Forelimb muscle (tissue), 1 donor: ENCODE data around the gene PRAMEF12. TPM values are rescaled to one million over a fixed set of nuclear protein-coding genes. Genes with fewer than 3 reads are reported as not detected.
"Not testable (repeated sequence)": the region's sequence is repeated elsewhere in the genome, so short reads cannot be mapped to it uniquely, and the experiment has no call there.

Experiments
- DNase-seq: peaks from one replicate; pipeline ENCODE4 v3.0.0-alpha.2; 2013; ENCODE audit warnings: low read depth
- polyA plus RNA-seq: library from polyadenylated mRNA; unstranded; fragments of 120-200 nt; gene quantifications from one replicate; pipeline ENCODE4 v1.2.1, GENCODE V29; 2013; ENCODE audit not compliant: insufficient read length

The PRAMEF12 gene
- polyA plus RNA-seq: not detected

DNA sequence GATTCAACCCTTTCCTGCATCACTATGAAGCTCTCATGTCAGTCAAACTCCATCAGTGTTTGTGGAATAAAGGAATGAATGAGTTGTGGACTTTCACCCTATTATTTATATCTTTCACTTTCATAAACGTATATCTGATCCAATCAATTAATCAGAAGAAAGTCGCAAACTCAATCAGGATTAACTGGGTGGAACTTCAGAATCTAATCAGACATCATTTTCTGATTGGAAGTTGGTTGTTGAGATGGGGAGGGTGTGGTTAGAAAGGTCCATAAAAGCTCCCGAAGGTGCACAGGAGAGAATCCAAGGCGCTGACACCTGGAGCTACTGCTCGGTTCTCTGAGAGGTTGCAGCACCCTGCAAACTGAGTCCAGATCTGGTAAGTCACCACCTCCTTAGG is at the start of gene PRAMEF12:
Gene PRAMEF12 (plus strand): TSS at position 301 of the 400 bp plus-strand sequence. CDS start 1,130 bp downstream, outside the sequence.
- no peak for DNase-seq

DNA sequence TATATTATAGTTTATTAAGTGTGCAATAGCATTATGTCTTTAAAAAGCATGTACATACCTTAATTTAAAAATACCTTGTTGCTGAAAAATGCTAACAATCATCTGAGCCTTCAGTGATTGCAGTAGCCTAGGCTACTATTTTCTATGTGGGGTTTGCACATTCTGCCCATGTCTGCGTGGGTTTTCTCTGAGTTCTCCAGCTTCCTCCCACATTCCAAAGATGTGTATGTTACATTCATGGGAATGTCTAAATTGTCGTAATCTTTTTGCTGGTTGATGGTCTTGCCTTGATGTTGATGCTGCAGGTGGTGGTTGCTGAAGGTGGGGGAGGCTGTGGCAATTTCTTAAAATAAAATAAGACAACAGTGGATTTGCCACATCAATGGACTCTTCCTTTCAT is 45.1 kb upstream of the PRAMEF12 start:
- DNase-seq: no peak

DNA sequence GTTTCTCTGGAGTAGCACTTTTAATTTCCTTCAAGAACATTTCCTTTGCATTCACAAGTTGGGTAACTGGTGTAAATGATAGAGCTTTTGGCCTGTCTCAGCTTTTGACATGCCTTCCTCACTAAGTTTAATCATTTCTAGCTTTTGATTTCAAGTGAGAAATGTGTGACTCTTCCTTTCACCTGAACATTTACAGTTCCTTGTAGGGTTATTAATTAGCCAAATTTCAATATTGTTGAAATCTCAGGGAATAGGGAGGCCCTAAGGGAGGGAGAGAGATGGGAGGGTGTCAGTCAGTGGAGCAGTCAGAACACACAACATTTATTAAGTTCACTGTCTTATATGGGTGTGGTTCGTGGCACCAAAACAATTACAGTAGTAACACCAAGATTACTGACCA is 43.4 kb upstream of the PRAMEF12 start:
- DNase-seq: no peak

DNA sequence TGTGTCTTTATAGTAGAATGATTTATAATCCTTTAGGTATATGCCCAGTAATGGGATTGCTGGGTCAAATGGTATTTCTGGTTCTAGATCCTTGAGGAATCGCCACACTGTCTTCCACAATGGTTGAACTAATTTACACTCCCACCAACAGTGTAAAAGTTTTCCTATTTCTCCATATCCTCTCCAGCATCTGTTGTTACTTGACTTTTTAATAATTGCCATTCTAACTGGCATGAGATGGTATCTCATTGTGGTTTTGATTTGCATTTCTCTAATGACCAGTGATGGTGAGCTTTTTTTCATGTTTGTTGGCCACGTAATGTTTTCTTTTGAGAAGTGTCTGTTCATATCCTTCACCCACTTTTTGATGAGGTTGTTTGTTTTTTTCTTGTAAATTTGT is 42.5 kb upstream of the PRAMEF12 start:
- DNase-seq: not testable (repeated sequence)

DNA sequence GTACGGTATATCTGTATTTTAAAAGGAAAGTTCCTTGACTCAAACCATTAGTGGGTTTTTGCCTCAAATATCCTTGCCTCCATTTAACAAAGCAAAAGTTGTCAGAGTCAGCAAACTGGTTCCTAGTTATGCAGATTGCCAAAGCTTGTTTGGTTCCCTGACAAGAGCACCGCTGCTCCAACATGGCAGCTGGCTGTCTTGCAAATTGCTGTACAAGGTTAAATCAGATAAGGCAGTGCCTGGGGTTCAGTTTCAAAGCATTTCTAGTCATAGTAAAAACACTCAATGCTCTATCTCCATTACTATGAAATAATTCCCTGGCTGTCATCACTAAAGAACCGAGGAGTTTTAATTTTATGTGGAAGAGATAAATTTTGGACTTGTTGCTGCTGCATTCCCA is 38.9 kb upstream of the PRAMEF12 start:
- no peak for DNase-seq

DNA sequence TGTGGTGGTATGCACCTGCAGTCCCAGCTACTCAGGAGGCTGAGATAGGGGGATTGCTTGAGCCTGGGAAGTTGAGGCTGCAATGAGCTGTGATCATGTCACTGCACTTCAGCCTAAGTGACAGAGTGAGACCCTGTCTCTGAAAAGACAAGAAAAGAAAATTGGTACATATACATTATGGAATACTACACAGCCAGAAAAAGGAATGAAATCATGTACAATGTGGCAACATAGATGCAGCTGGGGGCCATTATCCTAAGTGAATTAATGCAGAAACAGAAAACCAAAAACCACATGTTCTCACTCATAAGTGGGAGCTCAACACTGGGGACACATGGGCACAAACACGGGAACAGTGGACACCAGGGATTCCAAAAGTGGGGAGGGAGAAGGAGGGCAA is 34.6 kb upstream of the PRAMEF12 start:
- no peak for DNase-seq

DNA sequence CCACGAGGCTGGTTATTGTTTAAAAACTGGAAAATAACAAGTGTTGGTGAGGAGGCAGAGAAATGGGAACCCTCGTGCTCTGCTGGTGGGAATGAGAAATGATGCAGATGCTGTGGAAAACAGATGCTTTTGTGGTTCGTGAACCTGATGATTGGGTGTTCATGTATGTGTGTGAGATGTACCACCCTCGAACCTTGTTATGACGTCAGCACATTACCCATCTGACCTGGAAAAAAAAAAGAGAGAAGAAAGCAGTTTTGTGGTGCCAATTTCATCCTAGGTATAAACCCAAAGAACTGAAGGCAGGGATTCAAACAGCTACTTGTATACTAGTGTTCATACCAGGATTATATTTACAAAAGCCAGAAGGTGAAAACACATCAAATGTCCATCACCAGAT is 33.9 kb upstream of the PRAMEF12 start:
- no peak for DNase-seq

DNA sequence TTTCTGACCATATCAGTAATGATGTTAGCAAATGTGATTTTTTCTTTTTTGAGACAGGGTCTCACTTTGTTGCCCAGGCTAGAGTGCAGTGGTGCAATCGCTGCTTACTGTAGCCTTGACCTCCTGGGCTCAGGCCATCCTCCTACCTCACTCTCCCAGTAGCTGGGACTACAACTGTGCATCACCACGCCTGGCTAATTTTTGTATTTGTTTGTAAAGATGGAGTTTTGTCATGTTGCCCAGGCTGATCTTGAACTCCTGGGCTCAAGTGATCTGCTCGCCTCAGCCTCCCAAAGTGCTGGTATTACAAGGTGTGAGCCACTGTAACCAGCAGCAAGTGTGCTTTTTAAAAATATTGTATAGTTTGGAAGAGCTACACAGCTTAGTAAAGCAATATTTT is 31.6 kb upstream of the PRAMEF12 start:
- no peak for DNase-seq

DNA sequence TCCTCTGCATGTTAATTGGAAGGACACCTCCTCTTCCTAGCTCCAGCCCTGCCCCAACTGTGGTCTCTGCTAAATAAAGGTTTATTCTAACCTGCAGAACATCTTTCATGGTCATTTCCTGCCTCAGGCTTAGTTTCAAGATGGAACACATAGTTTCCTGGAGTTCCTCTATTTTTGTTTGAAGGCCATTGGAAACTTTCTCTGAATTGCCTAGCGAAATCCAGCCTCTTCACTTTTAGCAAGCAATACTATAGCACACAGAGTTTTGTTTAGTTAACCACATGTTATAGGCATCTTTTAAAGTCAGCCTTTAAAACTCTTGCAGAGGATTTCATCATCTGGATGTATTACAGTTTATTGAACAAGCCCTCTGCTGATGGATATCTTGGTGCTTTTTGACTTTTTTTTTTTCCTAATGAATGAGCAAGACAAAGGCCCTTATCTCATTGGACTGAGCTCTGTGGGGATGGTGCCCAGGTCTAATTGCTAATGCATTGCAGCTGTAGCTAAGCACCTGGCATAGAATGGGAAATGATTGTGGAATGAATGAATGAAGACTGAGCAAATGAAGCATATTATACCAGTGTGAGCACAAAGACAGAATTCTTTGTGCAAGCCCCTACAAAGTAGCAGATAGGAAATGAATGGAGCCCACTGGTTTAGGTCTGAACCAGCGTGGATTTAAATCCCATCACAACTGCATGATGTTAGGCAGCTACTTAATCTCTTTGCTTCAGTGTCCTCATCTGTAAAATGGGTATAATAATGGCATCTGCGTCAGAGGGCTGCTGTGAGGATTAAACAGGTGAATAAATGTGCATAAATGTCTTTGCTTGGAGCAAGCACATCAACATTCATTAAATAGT is 28.2 kb upstream of the PRAMEF12 start:
- no peak for DNase-seq

DNA sequence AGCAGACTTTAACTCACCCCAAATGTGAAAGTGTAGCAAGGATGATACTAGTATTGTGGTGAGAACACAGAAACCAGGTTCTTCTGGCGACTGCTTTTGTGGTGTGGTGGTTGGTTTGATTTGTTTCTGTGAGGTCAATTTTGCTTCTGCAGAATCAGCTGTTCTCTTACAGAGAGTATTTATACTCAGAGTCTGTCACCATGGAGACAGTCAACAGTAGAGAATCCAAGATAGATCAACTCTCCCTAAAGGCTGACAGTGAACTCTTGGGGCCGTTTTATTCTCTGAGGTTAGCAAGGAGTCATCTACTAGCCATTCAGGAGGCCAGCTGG is 27.6 kb upstream of the PRAMEF12 start, which contains the start of gene CFAP107:
Gene CFAP107 (plus strand): TSS at position 209 of the 332 bp plus-strand sequence. CDS start 231 bp downstream, outside the sequence.
- no peak for DNase-seq

DNA sequence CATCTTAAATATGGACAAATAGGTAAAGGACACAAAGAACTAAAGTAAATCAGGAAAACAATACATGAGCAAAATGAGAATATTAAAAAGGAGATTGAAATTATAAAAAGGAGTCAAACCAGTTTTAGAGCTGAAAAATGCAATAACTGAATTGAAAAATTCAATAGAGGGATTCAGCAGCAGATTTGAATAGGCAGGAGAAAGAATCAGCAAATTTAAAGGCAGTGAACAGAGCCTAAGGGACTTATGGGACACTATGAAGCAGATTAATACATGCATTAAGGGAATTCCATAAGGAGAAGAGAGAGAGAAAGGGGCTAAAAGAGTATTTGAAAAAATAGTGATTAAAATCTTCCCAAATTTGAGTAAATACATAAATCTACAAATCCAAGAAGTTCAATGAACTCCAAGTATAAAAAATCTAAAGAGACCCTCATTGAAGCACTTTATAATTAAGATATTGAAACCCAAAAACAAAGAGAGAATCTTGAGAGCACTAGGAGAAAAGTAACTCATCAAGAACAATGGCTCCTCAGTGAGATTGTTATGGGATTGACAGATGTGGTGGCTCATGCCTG is 24.7 kb upstream of the PRAMEF12 start:
- no peak for DNase-seq

DNA sequence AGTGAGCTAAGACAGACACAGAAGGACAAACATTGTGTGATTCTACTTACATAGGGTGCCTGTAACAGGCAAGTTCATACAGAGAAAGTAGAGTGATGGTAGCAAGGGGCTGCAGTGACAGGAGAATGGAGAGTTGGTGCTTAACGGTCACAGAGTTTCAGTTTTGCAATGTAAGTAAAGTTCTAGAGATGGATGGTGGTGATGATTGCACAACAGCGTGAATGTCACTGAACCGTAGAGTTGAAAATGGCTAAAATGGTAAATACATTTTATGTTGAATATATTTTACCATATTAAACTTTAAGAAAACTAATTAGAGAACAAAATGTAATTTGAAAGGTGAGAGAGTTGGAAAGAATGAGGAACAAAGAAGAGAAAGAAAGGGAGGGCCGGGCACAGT is 18.8 kb upstream of the PRAMEF12 start:
- DNase-seq: no peak

DNA sequence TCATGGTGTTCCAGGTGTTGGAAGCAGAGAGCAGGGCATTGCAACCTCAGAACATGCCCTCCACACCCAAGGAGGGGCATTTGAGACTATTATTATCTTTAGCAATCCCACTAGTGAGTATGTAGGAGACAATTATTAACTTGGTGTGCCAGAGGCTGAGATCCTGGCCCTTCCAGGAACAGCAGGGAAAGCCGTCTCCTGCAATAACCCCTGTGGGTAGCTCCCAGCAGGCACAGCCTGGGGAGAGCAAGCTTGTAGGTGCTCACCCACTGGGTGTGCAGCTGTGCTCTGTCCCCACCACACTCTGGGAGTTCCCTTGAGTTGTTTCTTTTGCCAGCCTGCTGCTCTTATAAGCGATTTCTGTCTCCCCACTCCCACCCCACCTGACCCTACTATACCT is 17.3 kb upstream of the PRAMEF12 start:
- no peak for DNase-seq

DNA sequence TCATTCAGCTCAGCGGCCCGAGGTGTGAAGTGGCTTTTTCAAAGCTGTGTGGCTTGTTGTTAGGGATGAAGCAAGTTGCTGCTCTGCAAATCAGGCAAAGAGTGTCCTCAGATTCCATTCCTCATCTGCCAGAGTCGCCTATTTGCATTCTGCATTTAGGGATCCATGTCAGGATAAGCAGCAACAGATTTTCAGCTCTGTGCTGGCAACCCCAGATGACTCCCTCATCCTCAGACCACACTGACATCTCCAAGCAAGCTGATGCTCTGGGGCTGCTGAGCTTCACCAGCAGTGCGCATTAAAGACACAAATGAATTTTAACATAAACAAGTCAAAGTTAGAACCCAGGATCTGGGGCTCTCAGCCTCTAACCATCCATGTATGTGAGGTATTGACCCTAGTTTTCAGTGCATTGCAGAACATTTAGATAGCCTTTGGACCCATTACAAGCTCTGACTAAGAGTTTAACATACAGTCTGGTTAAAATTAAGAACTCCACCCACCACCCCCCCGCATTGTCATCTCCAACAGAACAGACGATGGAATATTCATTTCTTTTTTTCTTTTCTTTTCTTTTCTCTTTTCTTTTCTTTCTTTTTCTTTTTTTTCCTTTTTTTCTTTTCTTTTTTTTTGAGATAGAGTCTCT is 16.6 kb upstream of the PRAMEF12 start:
- no peak for DNase-seq

DNA sequence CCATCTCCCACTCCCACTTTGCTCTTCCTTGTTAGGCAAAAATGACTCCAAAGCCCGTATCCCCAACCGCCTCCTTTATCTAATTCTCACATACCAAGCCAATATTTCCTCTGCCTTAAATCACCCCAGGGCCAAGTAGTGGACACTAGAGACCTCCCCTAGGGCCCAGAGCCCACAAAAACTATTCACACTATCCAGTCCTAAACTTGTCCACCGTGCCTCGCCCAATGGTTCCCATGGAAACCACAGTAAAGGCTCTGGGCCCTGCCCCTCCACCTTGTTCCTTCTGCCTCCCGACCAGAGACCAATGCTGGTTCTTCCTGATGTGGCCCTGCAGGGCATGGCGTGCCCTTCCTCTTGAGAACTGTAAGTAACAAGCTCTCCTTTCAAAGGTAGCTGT is 15.7 kb upstream of the PRAMEF12 start:
- DNase-seq: no peak

DNA sequence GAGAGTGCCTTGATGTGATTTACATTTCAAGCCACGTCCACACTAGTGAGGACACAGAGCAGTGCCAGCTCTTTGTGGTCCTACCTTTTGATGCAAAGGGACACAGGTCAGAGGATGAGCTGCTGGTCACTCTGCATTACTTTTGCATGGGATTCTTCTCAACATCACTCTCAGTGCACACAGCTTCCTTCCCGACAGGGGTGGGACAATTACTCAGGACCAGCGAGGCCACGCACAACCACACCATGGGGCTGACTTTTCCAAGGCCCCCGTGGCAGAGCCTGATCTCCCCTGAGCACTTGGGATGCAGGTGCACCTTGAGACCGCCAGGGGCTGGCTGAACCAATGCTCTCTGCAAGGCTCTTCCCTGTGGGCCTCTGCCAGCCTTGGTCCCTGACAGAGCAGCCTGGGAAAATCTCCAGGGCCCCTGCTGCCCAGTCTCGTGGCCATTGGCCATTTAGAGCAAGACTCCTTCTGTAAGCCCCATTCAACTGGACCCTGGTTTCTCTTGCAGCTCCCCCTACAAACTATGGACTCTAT is 13.2 kb upstream of the PRAMEF12 start:
- DNase-seq: no peak

DNA sequence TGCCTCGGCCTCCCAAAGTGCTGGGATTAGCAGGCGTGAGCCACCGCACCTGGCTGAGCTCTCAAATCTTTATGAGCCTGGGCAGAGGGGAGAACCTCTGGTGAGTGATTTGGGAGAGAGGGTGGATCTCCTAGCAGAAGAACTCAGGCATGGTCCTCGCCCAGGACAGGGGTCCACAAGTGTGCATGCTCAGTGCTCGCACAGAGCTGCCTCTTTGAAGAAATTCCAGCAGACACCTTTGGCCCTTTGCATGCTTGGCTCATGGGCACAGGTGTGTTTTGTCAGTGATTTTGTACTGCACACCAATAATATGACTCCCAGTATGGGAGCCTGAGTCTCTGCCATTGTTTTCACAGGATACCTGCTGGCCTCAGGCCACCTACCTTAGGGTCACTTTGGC is 11.8 kb upstream of the PRAMEF12 start:
- no peak for DNase-seq

DNA sequence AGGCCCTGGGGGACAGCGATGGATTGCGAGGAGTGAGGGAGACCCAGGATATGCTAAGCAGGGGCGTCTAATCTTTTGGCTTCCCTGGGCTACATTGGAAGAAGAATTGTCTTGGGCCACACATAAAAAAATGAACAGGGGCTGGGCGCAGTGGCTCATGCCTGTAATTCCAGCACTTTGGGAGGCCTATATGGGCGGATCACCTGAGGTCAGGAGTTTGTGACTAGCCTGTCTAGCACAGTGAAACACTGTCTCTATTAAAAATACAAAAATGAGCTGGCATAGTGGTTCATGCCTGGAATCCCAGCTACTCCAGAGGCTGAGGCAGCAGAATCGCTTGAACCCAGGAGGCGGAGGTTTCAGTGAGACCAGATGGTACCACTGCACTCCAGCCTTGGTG is 10.8 kb upstream of the PRAMEF12 start:
- no peak for DNase-seq

DNA sequence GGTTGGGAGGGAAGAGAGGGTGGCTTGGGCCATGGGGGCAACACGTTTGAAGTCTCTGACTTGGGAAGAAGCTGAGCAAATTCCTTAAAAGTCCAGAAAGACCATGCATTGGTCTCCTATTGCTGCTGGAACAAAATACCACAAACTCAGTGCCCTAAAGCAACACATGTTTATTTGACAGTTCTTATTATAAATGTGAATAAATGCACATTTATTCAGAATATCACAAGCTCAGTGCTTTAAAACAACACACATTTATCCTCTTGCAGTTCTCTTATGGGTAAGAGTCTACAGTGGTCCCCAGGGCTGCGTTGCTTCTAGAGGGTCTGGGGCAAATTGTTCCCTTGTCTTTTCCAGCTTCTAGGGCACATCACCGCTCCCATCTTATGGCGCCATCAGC is 10.1 kb upstream of the PRAMEF12 start:
- DNase-seq: no peak

DNA sequence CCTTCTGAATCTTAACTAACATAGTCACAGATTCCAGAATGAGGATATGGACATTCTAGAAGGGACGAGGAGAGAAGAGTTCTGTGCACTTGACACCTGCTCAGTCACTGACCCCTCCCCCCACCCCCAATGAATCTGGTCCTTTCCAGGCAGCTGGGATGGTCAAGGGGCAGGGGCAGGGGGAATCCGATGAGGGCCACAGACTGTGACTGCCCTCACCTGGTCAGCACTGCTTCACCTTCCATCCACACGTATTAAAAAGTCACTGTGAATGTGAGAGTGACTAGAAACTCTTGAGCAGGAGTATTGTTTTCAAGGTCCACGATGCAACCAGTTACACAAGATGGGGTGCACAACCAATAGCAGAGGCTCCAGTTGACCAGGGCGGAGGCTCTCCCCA is 9.5 kb upstream of the PRAMEF12 start:
- DNase-seq: no peak

DNA sequence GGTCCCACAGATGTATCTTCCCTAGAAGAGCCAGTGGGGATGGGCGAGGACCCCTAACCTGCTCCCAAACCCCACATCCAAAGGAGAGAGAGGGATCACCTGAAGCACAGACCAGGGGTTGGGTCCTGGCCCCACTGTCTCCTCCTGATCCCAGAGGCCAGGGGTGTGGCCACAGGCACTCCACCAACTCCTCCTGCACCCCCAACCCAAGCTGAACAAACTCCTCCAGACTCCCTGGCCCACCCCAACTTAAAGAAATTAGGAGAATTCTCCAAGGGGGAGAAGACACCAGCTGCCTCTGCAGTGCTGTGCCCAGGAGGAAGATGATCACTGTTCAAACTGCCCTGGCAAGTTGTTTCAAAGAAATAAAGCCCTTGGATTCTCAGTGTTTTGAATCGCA is 4.5 kb upstream of the PRAMEF12 start:
- DNase-seq: no peak

DNA sequence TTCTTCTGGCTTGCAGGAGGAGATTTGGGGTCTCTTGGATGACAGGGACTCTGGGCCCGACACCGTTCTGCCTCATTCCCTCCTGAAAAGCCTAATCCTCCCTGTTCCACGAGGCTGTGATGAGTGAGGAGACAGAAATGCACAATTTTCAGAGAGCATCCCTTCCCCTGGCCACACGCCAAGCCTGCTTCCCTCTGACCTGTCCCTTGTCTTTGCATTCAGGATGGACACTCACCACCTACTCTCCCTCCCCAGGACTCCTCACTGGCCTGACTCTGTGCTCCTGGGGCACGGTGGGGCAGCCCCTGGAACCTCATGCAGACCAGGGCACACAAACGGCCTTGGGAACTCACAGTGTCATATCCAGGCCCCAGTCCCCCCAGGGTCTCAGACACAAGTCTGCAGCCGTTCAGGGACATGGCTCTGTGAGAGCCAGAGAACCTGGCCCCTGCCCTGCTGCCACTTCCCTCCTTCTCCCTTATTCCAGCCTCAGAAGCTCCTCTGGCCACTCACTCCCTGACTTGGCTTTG is 3.5 kb upstream of the PRAMEF12 start:
- no peak for DNase-seq
